ENCODE results near the gene WDR13.

DNA sequence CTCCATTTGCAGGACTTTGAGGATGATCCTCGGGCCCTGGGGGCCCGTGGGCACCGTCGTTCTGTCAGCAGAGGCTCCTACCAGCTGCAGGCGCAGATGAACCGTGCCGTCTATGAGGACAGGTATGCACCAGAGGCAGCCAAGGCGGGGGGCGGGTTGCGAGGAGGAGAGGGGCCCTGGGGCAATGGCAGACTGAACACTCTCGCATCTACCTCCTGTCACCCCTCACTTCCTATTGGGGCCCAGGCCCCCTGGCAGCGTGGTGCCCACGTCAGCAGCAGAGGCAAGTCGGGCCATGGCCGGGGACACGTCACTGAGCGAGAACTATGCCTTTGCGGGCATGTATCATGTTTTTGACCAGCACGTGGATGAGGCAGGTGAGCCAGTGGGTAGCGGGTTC is 2.0 kb downstream of the WDR13 start:
- TF ChIP-seq POLR2AphosphoS5 (IDR thresholded peaks at IDR 0.05; ENCODE audit: borderline replicate concordance, low read depth, low read length), result no peak
- no peak for TF ChIP-seq EZH2 (IDR thresholded peaks at IDR 0.05)
- no peak for TF ChIP-seq FOXP2 (optimal IDR thresholded peaks at IDR 0.05; ENCODE audit: control extremely low read depth, extremely low read length, insufficient read depth)
